ENCODE results near the gene ABCG1.
A peak's percentile ranks its signal among the peaks of the same experiment; 100 is the strongest.

ABCG1 gene

GRCh38 chr21:42233067-42233961 lies 14.4 kb downstream of the ABCG1 start:
- peak; percentile 26 for DNase-seq

GRCh38 chr21:42234041-42234440 lies 15.1 kb downstream of the ABCG1 start:
- DNase-seq: no peak

GRCh38 chr21:42234464-42235241 lies 15.7 kb downstream of the ABCG1 start:
- DNase-seq: peak; percentile 75

- DNase-seq: no peak
Observed at GRCh38 chr21:42235593-42235992, 16.7 kb downstream of the ABCG1 start.

- DNase-seq: no peak
Observed at GRCh38 chr21:42236014-42236413, 17.1 kb downstream of the ABCG1 start.

GRCh38 chr21:42236693-42237092 lies 17.8 kb downstream of the ABCG1 start:
- DNase-seq: no peak

- no peak for DNase-seq
Observed at GRCh38 chr21:42237161-42237560, 18.2 kb downstream of the ABCG1 start.

- no peak for DNase-seq
Observed at GRCh38 chr21:42237577-42237976, 18.6 kb downstream of the ABCG1 start.

- no peak for DNase-seq
Observed at GRCh38 chr21:42238185-42238934, 19.4 kb downstream of the ABCG1 start.

- DNase-seq: no peak
Observed at GRCh38 chr21:42239556-42239955, 20.6 kb downstream of the ABCG1 start.

GRCh38 chr21:42239973-42240372 lies 21.0 kb downstream of the ABCG1 start:
- DNase-seq: no peak

GRCh38 chr21:42242611-42243010 lies 23.7 kb downstream of the ABCG1 start:
- no peak for DNase-seq

- no peak for DNase-seq
Observed at GRCh38 chr21:42243026-42243425, 24.1 kb downstream of the ABCG1 start.

- no peak for DNase-seq
Observed at GRCh38 chr21:42245331-42246193, 26.6 kb downstream of the ABCG1 start.

- no peak for DNase-seq
Observed at GRCh38 chr21:42247716-42248115, 28.8 kb downstream of the ABCG1 start.

GRCh38 chr21:42248241-42248640 lies 29.3 kb downstream of the ABCG1 start:
- no peak for DNase-seq

GRCh38 chr21:42248783-42249597 lies 30.1 kb downstream of the ABCG1 start:
- no peak for DNase-seq

- DNase-seq: no peak
Observed at GRCh38 chr21:42250422-42251403, 31.8 kb downstream of the ABCG1 start.

GRCh38 chr21:42251654-42252324 lies 32.8 kb downstream of the ABCG1 start:
- no peak for DNase-seq

- DNase-seq: no peak
Observed at GRCh38 chr21:42252325-42252654, 33.4 kb downstream of the ABCG1 start.

All from NCI-H146 (cell line).